Keratinocyte (primary cell): Measurements from ENCODE around the gene MAGI2. TPM values are rescaled to one million over a fixed set of nuclear protein-coding genes. Genes with fewer than 3 reads are reported as not detected.

Experiments used
- DNase-seq: peaks from one replicate; pipeline ENCODE4 v3.0.0-alpha.2; 2011; ENCODE audit warnings: low read depth, missing footprints, low spot score
- FAIRE-seq: peaks from 2 replicates; lab custom pipeline; 2011; peaks lifted over from hg19 to GRCh38; lab: Jason Lieb, UNC
- H2AFZ ChIP-seq: 2 replicates; pipeline ENCODE4 v1.6.0; 2012; ENCODE audit warnings: low read length, control low read depth, inconsistent platforms; ENCODE audit not compliant: control insufficient read depth
- H3K27ac ChIP-seq: 2 replicates; pipeline ENCODE4 v1.5.1; 2011; ENCODE audit warnings: low read length; ENCODE audit not compliant: control insufficient read depth, insufficient read depth
- H3K27me3 ChIP-seq: 3 replicates; pipeline ENCODE4 v1.6.0; 2011; ENCODE audit warnings: low read length; ENCODE audit not compliant: control insufficient read depth, insufficient read depth; ENCODE audit errors: extremely low read depth
- H3K36me3 ChIP-seq, 2 experiments: 2 replicates in 1 of 2; 3 replicates in 1 of 2; pipeline ENCODE4 v1.5.1; 2011; ENCODE audit warnings: low read length in 2 of 2, mild to moderate bottlenecking in 1 of 2; ENCODE audit not compliant: control insufficient read depth in 2 of 2, insufficient read depth in 2 of 2; ENCODE audit errors: extremely low read depth in 1 of 2
- H3K4me1 ChIP-seq: 3 replicates; pipeline ENCODE4 v1.5.1; 2011; ENCODE audit warnings: low read length; ENCODE audit not compliant: control insufficient read depth, insufficient read depth; ENCODE audit errors: extremely low read depth
- H3K4me2 ChIP-seq: 3 replicates; pipeline ENCODE4 v1.6.0; 2011; ENCODE audit warnings: low read depth, low read length; ENCODE audit not compliant: control insufficient read depth, insufficient read depth; ENCODE audit errors: extremely low read depth
- H3K4me3 ChIP-seq, 3 experiments: fragments of 200-600 bp in 1 of 3; sonication (generic) in 1 of 3; 2 replicates in 2 of 3; 3 replicates in 1 of 3; pipeline ENCODE4 v1.5.1; 2011 to 2016; ENCODE audit warnings: low read length in 3 of 3, mild to moderate bottlenecking in 3 of 3, control low read depth in 2 of 3, inconsistent platforms in 1 of 3, low read depth in 1 of 3, mixed read lengths in 1 of 3, mixed run types in 1 of 3, moderate library complexity in 1 of 3; ENCODE audit not compliant: control insufficient read depth in 2 of 3, insufficient read depth in 2 of 3; ENCODE audit errors: extremely low read depth in 1 of 3
- H3K79me2 ChIP-seq: 2 replicates; pipeline ENCODE4 v1.6.0; 2012; ENCODE audit warnings: low read length; ENCODE audit not compliant: control insufficient read depth, insufficient read depth
- H3K9ac ChIP-seq: 3 replicates; pipeline ENCODE4 v1.6.0; 2011; ENCODE audit warnings: low read length; ENCODE audit not compliant: control insufficient read depth, insufficient read depth; ENCODE audit errors: extremely low read depth
- H3K9me1 ChIP-seq: 3 replicates; pipeline ENCODE4 v1.6.0; 2011; ENCODE audit warnings: low read length; ENCODE audit not compliant: control insufficient read depth, insufficient read depth; ENCODE audit errors: extremely low read depth
- H3K9me3 ChIP-seq: 2 replicates; pipeline ENCODE4 v1.5.1; 2012; ENCODE audit warnings: low read depth, low read length; ENCODE audit not compliant: control insufficient read depth
- H4K20me1 ChIP-seq: 3 replicates; pipeline ENCODE4 v1.6.0; 2011; ENCODE audit warnings: low read length; ENCODE audit not compliant: control insufficient read depth, insufficient read depth; ENCODE audit errors: extremely low read depth
- CTCF ChIP-seq, 3 experiments: IDR thresholded peaks in 1 of 3; conservative IDR thresholded peaks in 1 of 3; optimal IDR thresholded peaks in 1 of 3; 2 replicates in 2 of 3; 3 replicates in 1 of 3; pipeline versions ENCODE3 to v1.5.1; 2011; ENCODE audit warnings: low read length in 3 of 3, mild to moderate bottlenecking in 3 of 3, moderate library complexity in 2 of 3, control low read depth in 1 of 3, inconsistent platforms in 1 of 3; ENCODE audit not compliant: insufficient read depth in 2 of 3; ENCODE audit errors: extremely low read depth in 1 of 3
- EZH2 ChIP-seq: IDR thresholded peaks from one replicate; pipeline ENCODE4 v1.6.1; 2012; ENCODE audit warnings: inconsistent platforms, mild to moderate bottlenecking, low read length, moderate library complexity
- dilution Hi-C: fragments of 300-500 bp; cut with MboI; formaldehyde crosslinking; loops from one replicate; pipeline ENCODE4 v1.7.0; 2020; ENCODE audit warnings: low sequenced_read_pairs; ENCODE audit not compliant: extremely low pct_ligation_motif_present
- polyA plus RNA-seq, 5 experiments: library from polyadenylated mRNA; depleted of rRNA in 3 of 5; stranded (reverse) in 3 of 5; stranded (forward) in 1 of 5; unstranded in 1 of 5; fragments of >200 nt; gene quantifications; 1 replicate in 1 of 5; 2 replicates in 3 of 5; 3 replicates in 1 of 5; pipeline versions ENCODE4 v1.2.1 to v1.2.3, GENCODE V29; 2011 to 2012; ENCODE audit warnings: missing spikeins in 2 of 5, low read depth in 1 of 5, low replicate concordance in 1 of 5

Gene MAGI2
- polyA plus RNA-seq, 1 donor (not counting 4 experiments of a cell fraction or from before 2014, with no cell fraction given): 0.07 TPM

GRCh38 chr7:77982926-77983550 is 1470.4 kb downstream of the MAGI2 start:
- DNase-seq: peak; percentile 21
- Histone ChIP-seq H3K4me1 (no peaks in the 10 kb centered on the region), H3K9ac (no peak overlapping the region), H3K4me2 (no peak overlapping the region), H3K9me3 (no peaks in the 10 kb centered on the region), H3K4me3 (no peak overlapping the region), H4K20me1 (no peaks in the 10 kb centered on the region), H3K27me3 (peaks cover 4% of the 10 kb centered on the region), H3K9me1 (no peaks in the 10 kb centered on the region), H3K36me3 (no peaks in the 10 kb centered on the region), H3K27ac (no peak overlapping the region), H2AFZ (no peak overlapping the region), H3K79me2 (no peaks in the 10 kb centered on the region)
- no peak for TF ChIP-seq EZH2
- no peak for TF ChIP-seq CTCF (optimal IDR thresholded peaks at IDR 0.05 in 1 of 3, IDR thresholded peaks at IDR 0.05 in 1 of 3, conservative IDR thresholded peaks at IDR 0.05 in 1 of 3; ENCODE audit: extremely low read depth in 1 of 3, insufficient read depth in 2 of 3, low read length in 3 of 3)
- dilution Hi-C loops: no loop called here
- no peak for FAIRE-seq

DNA sequence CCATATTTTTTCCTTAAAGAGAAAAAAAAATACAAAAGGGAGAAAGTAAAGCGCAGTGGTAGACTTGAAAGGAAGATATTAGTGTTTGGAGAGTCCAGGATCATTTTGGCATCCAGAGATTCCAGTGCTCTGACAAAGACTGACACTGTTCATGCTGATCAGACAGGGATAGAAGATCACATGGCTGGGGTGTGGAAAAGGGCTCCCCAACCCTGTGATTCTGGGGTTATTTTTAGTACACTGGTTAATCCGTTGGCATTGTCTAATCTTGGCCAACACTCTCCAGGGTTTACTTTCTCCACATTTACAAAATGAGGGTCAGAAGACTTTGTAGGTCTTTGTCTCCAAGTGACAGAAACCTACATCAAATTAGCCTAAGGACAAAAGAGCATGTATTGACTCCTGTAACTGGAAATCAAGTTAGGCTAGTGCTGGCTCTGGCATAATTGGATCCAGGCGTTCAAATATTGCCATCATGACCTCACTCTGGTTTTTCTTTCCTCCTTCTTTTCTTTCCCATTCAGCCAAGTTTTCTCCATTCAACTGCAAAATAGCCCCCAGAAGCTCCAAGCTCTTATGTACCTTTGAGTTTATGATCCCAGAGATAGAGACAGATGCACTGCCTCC is 1473.3 kb downstream of the MAGI2 start:
- no peaks in the 10 kb centered on the region for H4K20me1 ChIP-seq
- no peak overlapping the region for H3K9ac ChIP-seq
- TF ChIP-seq EZH2 (no peak), CTCF (optimal IDR thresholded peaks at IDR 0.05 in 1 of 3, IDR thresholded peaks at IDR 0.05 in 1 of 3, conservative IDR thresholded peaks at IDR 0.05 in 1 of 3; ENCODE audit: extremely low read depth in 1 of 3, insufficient read depth in 2 of 3, low read length in 3 of 3) (no peak)
- no peak overlapping the region for H3K4me3 ChIP-seq
- peaks cover 1% of the 10 kb centered on the region for H3K27me3 ChIP-seq
- H2AFZ ChIP-seq: no peak overlapping the region
- DNase-seq (no peak), FAIRE-seq (no peak)
- H3K27ac ChIP-seq: no peak overlapping the region
- dilution Hi-C loops: no loop called here
- no peaks in the 10 kb centered on the region for H3K4me1 ChIP-seq
- H3K36me3 ChIP-seq: no peaks in the 10 kb centered on the region
- no peaks in the 10 kb centered on the region for H3K9me1 ChIP-seq
- H3K79me2 ChIP-seq: no peaks in the 10 kb centered on the region
- no peaks in the 10 kb centered on the region for H3K9me3 ChIP-seq
- H3K4me2 ChIP-seq: no peak overlapping the region
